Lower leg skin (tissue), 4 donors: ENCODE measurements around the gene PLS1. TPM values are rescaled to one million over a fixed set of nuclear protein-coding genes. Genes with fewer than 3 reads are reported as not detected.
"Not testable (repeated sequence)": the region's sequence is repeated elsewhere in the genome, so short reads cannot be mapped to it uniquely, and the experiment has no call there.

ENCODE experiments used
- DNase-seq, 2 donors: peaks; one replicate each; pipeline ENCODE4 v3.0.0-alpha.2; 2019; ENCODE audit warnings: low spot score in 2 of 2
- H3K4me3 ChIP-seq: fragments of 200-600 bp; sonication (generic); 2 replicates; pipeline ENCODE4 v1.5.1; 2017; ENCODE audit warnings: mild to moderate bottlenecking, low read depth; ENCODE audit not compliant: poor library complexity, severe bottlenecking
- CTCF ChIP-seq, 3 donors: fragments of 450-650 bp; IDR thresholded peaks; one replicate each; pipeline ENCODE4 v1.5.1; 2016; ENCODE audit warnings: antibody characterized with exemption in 3 of 3, mild to moderate bottlenecking in 3 of 3, moderate library complexity in 2 of 3
- POLR2A ChIP-seq, 2 donors: fragments of 450-650 bp; IDR thresholded peaks; one replicate each; pipeline ENCODE4 v1.6.1; 2016 to 2017; ENCODE audit warnings: antibody characterized with exemption in 2 of 2, mild to moderate bottlenecking in 1 of 2, moderate library complexity in 1 of 2
- WGBS, 2 donors: methylation state at CpG; one replicate each; pipeline ENCODE4 v1.1.5; 2018; 5-methylcytosine and 5-hydroxymethylcytosine counted together
- intact Hi-C: fragments of 100-400 bp; cut with DNase I; formaldehyde crosslinking; loops from one replicate; pipeline ENCODE4 v1.15.0; 2023; ENCODE audit warnings: low total_unique reads
- total RNA-seq, 4 donors: library from RNA; depleted of rRNA; stranded (reverse); fragments of >200 nt; gene quantifications; one replicate each; pipeline ENCODE4 v1.1.0, GENCODE V29; 2016

Gene PLS1
- total RNA-seq, 4 donors from 2014 or later = 6.1 to 8.6 (median 6.9) TPM

DNA sequence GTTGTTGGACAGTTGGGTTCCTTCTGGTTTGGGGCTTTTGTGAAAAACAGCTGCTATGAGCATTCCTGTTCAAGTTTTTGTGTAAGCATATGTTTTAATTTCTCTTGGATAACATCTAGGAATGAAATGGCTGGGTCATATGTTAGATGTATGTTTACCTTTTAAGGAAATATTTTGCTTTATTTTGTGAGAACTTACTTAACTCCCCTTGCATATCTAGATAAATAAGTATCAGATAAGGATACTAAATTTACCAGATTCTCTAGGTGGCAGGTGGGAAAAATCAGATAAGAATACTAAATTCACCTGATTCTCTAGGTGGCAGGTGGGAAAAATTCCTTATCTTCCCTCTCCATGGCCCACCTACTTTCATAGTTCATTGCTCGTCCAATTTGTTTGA is 1.1 kb upstream of the PLS1 start:
- no peak overlapping the region for H3K4me3 ChIP-seq
- intact Hi-C loops = no loop called here
- no peak for TF ChIP-seq POLR2A (IDR thresholded peaks at IDR 0.05)
- no peak for TF ChIP-seq CTCF (IDR thresholded peaks at IDR 0.05)
- 26 to 50% methylated on average over 1 of the region's 1 CpG for WGBS, 2 donors
- DNase-seq = no peak

GRCh38 chr3:142595581-142595950 is 627 bp upstream of the PLS1 start:
- TF ChIP-seq POLR2A (IDR thresholded peaks at IDR 0.05) (no peak), CTCF (IDR thresholded peaks at IDR 0.05) (no peak)
- 9 to 14% methylated on average over 7 of the region's 7 CpGs for WGBS, 2 donors
- no peak for DNase-seq
- intact Hi-C loops = no loop called here
- peak overlapping the region; percentile 56 for H3K4me3 ChIP-seq

GRCh38 chr3:142596726-142597088 is 514 bp downstream of the PLS1 start:
- DNase-seq = no peak
- intact Hi-C loops = no loop called here
- WGBS, 2 donors = 9 to 10% methylated on average over 5 of the region's 5 CpGs
- H3K4me3 ChIP-seq = peak overlapping the region; percentile 56
- no peak for TF ChIP-seq POLR2A (IDR thresholded peaks at IDR 0.05)
- no peak for TF ChIP-seq CTCF (IDR thresholded peaks at IDR 0.05)

- no peak overlapping the region for H3K4me3 ChIP-seq
- no peak for DNase-seq
- WGBS, 2 donors = 42 to 47% methylated on average over 3 of the region's 3 CpGs
- TF ChIP-seq CTCF (IDR thresholded peaks at IDR 0.05) (no peak), POLR2A (IDR thresholded peaks at IDR 0.05) (no peak)
- intact Hi-C loops = no loop called here
Measured at GRCh38 chr3:142597906-142598305, 1.7 kb downstream of the PLS1 start.

DNA sequence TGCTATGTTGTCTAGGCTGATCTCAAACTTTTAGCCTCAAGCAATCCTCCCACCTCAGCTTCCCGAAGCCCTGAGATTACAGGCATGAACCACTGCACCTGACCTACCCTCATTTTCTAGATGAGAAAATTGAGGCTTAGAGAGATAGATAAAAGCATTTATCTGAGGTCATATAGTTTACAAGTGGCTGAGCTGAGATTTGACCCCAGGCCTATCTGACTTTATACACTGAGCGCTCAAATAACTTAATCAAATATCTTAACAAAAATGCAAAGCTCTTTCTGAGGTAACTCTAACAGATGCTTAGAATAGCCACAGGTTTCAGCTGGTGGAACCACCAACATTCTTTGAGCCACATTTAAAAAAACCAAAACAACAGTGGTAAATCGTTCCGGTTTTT is 5.5 kb downstream of the PLS1 start:
- WGBS, 2 donors = 88 to 91% methylated on average over 4 of the region's 4 CpGs
- H3K4me3 ChIP-seq = no peak overlapping the region
- TF ChIP-seq POLR2A (IDR thresholded peaks at IDR 0.05) = no peak
- no peak for TF ChIP-seq CTCF (IDR thresholded peaks at IDR 0.05)
- no peak for DNase-seq
- intact Hi-C loops = no loop called here

- no peak for TF ChIP-seq POLR2A (IDR thresholded peaks at IDR 0.05)
- no peak for TF ChIP-seq CTCF (IDR thresholded peaks at IDR 0.05)
Measured at GRCh38 chr3:142602619-142603385, 6.6 kb downstream of the PLS1 start.

DNA sequence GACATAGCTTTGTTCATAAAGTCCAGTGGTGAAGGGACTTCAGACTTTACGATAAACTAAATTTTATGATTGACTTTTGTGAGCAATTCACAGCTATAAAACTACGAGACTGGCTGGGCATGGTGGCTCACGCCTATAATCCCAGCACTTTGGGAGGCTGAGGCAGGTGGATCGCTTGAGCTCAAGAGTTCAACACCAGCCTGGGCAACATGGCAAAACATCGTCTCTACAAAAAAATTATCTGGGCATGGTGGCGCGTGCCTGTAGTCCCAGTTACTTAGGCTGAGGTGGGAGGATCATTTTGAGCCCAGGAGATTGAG is 7.2 kb downstream of the PLS1 start:
- DNase-seq, intact Hi-C loops, H3K4me3 ChIP-seq: not testable (repeated sequence)
- WGBS, 2 donors = 93% methylated on average over 7 of the region's 7 CpGs

More at GRCh38 chr3:142602619-142603385, 6.6 kb downstream of the PLS1 start:
- no peak for DNase-seq
- WGBS, 2 donors = 88 to 89% methylated on average over 13 of the region's 13 CpGs
- intact Hi-C loops = no loop called here
- H3K4me3 ChIP-seq = no peak overlapping the region
